Activated naive CD8-positive, alpha-beta T cell treated with anti-CD3 and anti-CD28 coated beads for 36 hours (primary cell): ENCODE results near the gene ABI3. TPM values are rescaled to one million over a fixed set of nuclear protein-coding genes. Genes with fewer than 3 reads are reported as not detected.
"Not testable (repeated sequence)": the region's sequence is repeated elsewhere in the genome, so short reads cannot be mapped to it uniquely, and the experiment has no call there.

Experiments used
- DNase-seq: peaks from one replicate; pipeline ENCODE4 v3.0.0; 2021
- H3K27ac Mint-ChIP-seq: one replicate; pipeline ENCODE4 v1.8.0; 2022; ENCODE audit warnings: mild to moderate bottlenecking, moderate library complexity, mixed read lengths
- H3K27me3 Mint-ChIP-seq: one replicate; pipeline ENCODE4 v1.8.0; 2022; ENCODE audit warnings: mild to moderate bottlenecking, mixed read lengths
- H3K36me3 Mint-ChIP-seq: one replicate; pipeline ENCODE4 v1.8.0; 2021; ENCODE audit warnings: mild to moderate bottlenecking, mixed read lengths
- H3K4me1 Mint-ChIP-seq: one replicate; pipeline ENCODE4 v1.8.0; 2021; ENCODE audit warnings: mixed read lengths
- H3K4me3 Mint-ChIP-seq: one replicate; pipeline ENCODE4 v1.8.0; 2022; ENCODE audit warnings: mild to moderate bottlenecking, moderate library complexity, mixed read lengths
- H3K9me3 Mint-ChIP-seq: one replicate; pipeline ENCODE4 v1.8.0; 2022; ENCODE audit warnings: mixed read lengths
- total RNA-seq, 2 experiments: library from RNA; stranded (reverse); gene quantifications; one replicate each; pipeline ENCODE4 v1.2.3, GENCODE V29; 2021

The ABI3 gene, protein sequence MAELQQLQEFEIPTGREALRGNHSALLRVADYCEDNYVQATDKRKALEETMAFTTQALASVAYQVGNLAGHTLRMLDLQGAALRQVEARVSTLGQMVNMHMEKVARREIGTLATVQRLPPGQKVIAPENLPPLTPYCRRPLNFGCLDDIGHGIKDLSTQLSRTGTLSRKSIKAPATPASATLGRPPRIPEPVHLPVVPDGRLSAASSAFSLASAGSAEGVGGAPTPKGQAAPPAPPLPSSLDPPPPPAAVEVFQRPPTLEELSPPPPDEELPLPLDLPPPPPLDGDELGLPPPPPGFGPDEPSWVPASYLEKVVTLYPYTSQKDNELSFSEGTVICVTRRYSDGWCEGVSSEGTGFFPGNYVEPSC
- total RNA-seq = 10 to 100 TPM; 54.9 to 55.5 TPM

DNA sequence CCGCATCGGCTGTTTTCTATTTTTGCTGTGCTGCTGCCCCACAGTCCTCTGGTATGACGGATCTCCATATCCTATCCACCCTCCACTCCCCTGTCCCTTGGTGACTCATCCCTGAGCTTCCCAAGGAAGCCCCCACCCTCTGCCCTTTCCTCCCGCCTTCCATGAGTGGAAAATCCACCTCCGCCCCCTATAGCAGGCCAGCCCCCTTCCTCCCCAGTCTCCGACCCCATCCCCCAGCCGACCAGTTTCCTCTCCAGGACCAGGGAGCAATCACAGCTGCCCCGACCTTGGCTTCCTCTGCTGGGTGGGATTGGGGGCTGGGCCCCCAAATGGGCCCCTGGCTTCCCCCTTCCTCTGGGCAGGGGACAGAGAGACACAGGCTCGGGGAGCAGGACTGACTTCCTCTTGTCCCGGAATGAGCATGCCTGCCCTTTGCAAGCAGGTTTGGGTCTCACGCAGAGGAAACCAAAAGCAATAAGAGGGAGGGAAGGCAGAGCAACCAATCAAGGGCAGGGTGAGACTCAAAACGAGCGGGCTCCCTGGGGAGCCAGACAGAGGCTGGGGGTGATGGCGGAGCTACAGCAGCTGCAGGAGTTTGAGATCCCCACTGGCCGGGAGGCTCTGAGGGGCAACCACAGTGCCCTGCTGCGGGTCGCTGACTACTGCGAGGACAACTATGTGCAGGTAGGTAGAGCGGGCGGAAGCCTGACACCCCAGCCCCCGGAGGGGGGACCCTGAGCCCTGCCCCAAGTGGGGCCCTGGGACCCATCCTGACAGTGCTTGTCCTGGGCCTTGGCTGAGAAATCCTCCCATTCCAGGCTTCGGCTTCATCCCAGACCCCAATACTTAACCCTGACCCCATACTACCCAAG, at the start of gene ABI3, which contains the start of gene GNGT2:
Gene ABI3 (plus strand): TSS at position 550 of the 872 bp plus-strand sequence. CDS start 18 bp downstream, at position 568.
Gene GNGT2 (minus strand): TSS at position 417 of the 872 bp plus-strand sequence. CDS start 3,152 bp downstream, outside the sequence.
- Mint-ChIP-seq H3K4me3 (peak within 1 kb of the TSS; percentile 94), H3K36me3 (peaks cover 37% of the 10 kb centered on the region), H3K27me3 (no peaks in the 10 kb centered on the region), H3K4me1 (peaks cover 53% of the 10 kb centered on the region), H3K27ac (peak within 1 kb of the TSS; percentile 95), H3K9me3 (peaks cover 1% of the 10 kb centered on the region)
- peak; percentile 81 for DNase-seq

DNA sequence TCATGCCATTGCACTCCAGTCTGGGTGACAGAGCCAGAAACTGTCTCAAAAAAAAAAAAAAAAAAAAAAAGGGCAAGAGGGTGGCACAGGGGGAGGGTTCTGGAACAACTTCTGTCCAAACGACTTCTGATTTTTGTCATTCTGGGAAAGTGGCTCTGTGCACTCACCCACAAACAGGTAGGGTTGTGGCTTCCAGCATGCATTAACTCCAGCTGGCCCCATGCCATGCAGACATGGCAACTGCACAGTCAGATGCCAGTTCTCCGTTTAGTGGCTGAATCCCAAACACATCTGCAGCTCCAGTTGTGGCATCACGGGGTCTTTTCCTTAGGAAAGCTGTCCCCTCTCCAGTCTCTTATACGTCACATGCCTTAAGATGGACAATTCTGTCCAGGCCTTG, 47.6 kb upstream of the ABI3 start:
- no peak for DNase-seq
- H3K4me3 Mint-ChIP-seq = no peak overlapping the region
- no peaks in the 10 kb centered on the region for H3K4me1 Mint-ChIP-seq
- peaks cover 24% of the 10 kb centered on the region for H3K27me3 Mint-ChIP-seq
- H3K9me3 Mint-ChIP-seq = no peaks in the 10 kb centered on the region
- no peaks in the 10 kb centered on the region for H3K36me3 Mint-ChIP-seq
- H3K27ac Mint-ChIP-seq = no peak overlapping the region

DNA sequence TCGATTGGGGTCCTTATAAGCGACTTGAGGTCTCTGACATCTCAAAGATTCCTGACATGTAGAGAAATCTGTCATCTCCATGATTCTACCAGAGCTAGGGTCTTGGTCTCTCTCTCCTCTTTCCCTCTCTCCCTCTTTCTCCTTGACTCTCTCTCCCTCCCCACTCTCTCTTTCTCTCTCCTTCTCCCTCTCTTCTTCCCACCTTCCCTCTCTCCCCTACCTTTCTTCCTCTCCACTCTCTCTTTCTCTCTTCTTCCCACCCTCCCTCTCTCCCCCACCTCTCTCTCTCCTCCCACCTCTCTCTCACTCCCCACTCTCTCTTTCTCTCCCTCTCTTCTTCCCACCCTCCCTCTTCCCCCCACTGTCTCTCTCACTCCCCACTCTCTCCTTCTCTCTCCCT, 45.4 kb upstream of the ABI3 start:
- Mint-ChIP-seq H3K27me3 (peaks cover 31% of the 10 kb centered on the region), H3K4me3 (no peak overlapping the region), H3K27ac (no peak overlapping the region), H3K36me3 (no peaks in the 10 kb centered on the region), H3K4me1 (no peaks in the 10 kb centered on the region), H3K9me3 (no peaks in the 10 kb centered on the region)
- DNase-seq = no peak

DNA sequence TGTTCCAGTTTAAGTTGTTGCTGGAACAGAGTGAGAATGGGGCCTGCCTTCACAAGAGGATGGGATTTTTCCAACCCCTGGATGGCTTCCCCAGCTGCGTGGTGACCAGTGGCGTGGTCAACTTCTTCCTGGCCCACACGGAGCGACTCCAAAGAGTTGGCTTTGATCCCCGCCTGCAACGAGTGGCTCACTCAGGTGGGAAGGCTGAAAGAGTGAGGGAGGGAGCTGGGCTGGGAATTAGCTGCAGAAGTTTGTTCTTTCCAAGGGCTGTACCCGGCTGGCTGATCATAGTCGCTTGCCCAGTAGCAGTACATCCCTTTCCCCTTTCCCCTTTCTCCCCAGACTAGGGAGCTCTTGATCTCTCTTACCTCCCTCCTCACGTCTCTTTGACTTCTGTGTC, 41.8 kb upstream of the ABI3 start:
- Mint-ChIP-seq H3K4me1 (no peaks in the 10 kb centered on the region), H3K27me3 (peaks cover 36% of the 10 kb centered on the region), H3K4me3 (no peak overlapping the region)

DNA sequence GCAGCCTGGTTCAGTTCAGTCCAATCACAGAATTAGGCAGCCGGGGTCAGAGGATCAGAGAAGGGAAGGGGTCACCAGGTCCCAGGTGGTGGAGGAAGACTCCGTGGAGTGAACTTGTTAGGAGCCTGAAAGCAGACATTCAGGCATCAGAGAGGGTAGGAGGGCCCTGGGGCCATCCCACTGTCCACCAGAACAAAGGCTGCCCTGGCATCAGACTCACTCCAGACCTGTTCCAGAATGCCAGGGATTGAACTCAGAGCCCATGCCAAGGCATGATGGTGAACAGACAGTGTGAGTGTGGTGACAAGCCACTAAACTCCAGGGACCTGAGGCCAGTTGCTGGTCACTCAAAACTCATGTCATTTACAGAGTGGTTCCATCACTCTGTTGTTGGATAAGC, 40.3 kb upstream of the ABI3 start:
- no peak overlapping the region for H3K27ac Mint-ChIP-seq
- no peaks in the 10 kb centered on the region for H3K4me1 Mint-ChIP-seq
- H3K36me3 Mint-ChIP-seq = no peaks in the 10 kb centered on the region
- DNase-seq = no peak
- H3K4me3 Mint-ChIP-seq = no peak overlapping the region
- peaks cover 36% of the 10 kb centered on the region for H3K27me3 Mint-ChIP-seq
- peaks cover 8% of the 10 kb centered on the region for H3K9me3 Mint-ChIP-seq

More for the DNA sequence above, 41.8 kb upstream of the ABI3 start:
- DNase-seq = no peak
- H3K27ac Mint-ChIP-seq = no peak overlapping the region
- H3K36me3 Mint-ChIP-seq = no peaks in the 10 kb centered on the region
- H3K9me3 Mint-ChIP-seq = peaks cover 2% of the 10 kb centered on the region

DNA sequence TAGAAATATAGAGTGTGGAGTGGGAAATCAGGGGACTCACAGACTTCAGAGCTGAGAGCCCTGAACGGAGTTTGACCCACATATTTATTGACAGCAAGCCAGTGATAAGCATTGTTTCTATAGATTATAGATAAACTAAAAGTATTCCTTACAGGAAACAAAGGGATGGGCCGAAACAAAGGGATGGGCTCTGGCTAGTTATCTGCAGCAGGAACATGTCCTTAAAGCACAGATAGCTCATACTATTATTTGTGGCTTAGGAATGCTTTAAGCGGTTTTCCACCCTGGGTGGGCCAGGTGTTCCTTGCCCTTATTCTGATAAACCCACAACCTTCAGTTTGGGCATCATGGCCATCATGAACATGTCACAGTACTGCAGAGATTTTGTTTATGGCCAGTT, 39.8 kb upstream of the ABI3 start:
- H3K27ac Mint-ChIP-seq, H3K4me3 Mint-ChIP-seq, DNase-seq, H3K4me1 Mint-ChIP-seq, H3K36me3 Mint-ChIP-seq: not testable (repeated sequence)
- Mint-ChIP-seq H3K27me3 (peaks cover 36% of the 10 kb centered on the region), H3K9me3 (peaks cover 11% of the 10 kb centered on the region)

DNA sequence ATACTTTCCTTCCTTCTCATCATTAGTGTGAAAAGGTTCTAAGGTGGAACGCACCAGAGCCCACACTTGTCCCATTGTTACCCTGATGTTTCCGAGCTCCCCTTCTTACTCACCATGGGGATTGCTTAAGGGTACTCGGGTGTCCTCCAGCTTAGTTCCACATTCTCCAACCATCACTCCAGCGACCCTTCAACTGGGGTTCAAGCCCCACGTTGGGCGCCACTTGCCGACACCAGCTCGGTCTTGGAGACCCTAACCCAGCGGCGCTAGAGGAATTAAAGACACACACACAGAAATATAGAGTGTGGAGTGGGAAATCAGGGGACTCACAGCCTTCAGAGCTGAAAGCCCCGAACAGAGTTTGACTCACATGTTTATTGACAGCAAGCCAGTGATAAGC, 34.5 kb upstream of the ABI3 start:
- not testable (repeated sequence) for H3K4me1 Mint-ChIP-seq, DNase-seq, H3K36me3 Mint-ChIP-seq, H3K4me3 Mint-ChIP-seq, H3K27me3 Mint-ChIP-seq, H3K27ac Mint-ChIP-seq
- H3K9me3 Mint-ChIP-seq = peaks cover 25% of the 10 kb centered on the region

DNA sequence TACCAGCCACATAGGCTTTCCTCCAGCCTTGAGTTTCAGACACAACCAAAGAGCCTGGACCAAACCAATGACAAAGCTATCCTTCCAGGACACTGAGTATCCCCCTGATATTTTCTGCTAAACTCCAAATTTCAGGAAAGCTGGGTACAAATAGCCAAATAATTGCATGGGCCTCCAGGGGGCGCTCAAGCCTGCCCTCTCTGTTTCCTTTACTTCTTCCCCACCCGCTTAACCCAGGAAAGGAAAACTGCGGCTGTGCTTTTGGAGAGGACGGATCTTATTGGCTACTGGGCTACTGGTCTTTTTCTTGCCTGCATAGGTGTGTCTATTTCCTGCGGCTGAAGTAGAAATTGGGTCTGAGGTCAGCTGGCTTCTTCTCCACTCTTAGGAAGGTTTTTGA, 30.2 kb upstream of the ABI3 start:
- Mint-ChIP-seq H3K27me3 (no peaks in the 10 kb centered on the region), H3K9me3 (peaks cover 21% of the 10 kb centered on the region), H3K36me3 (peaks cover 4% of the 10 kb centered on the region), H3K4me3 (no peak overlapping the region), H3K27ac (no peak overlapping the region), H3K4me1 (peaks cover 2% of the 10 kb centered on the region)
- DNase-seq = peak; percentile 51

DNA sequence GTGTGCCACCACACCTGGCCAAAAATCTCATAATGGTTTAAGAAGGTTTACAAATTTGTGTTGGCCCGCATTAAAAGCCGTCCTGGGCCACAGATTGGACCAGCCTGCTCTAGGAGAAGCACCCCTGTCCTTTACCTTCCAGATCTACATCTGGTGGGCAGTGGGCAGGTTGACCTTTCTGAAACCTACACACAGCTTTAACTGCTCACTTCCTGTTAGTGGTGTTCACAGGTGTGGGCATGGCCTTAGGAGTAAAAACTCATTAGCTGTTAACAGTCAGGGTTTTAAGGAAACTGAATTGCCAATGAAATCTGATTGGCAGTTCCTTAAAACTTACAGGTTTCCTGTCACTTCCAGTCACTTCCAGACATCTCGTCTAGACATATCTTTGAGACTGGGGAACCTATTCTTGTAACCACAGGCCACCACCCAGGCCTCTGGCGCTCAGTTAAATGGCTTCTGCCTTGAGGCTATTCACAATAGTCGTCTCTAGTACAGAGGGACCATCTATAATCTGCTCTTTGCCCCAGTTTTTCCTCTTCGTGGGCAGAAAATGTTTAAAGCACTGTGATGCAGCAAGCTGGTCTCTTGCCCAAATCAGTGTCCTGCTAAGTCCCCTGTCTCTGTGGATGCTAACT, 29.4 kb upstream of the ABI3 start:
- Mint-ChIP-seq H3K27me3 (no peaks in the 10 kb centered on the region), H3K27ac (no peak overlapping the region), H3K9me3 (peaks cover 21% of the 10 kb centered on the region), H3K36me3 (peaks cover 2% of the 10 kb centered on the region), H3K4me3 (no peak overlapping the region), H3K4me1 (peaks cover 2% of the 10 kb centered on the region)
- no peak for DNase-seq

DNA sequence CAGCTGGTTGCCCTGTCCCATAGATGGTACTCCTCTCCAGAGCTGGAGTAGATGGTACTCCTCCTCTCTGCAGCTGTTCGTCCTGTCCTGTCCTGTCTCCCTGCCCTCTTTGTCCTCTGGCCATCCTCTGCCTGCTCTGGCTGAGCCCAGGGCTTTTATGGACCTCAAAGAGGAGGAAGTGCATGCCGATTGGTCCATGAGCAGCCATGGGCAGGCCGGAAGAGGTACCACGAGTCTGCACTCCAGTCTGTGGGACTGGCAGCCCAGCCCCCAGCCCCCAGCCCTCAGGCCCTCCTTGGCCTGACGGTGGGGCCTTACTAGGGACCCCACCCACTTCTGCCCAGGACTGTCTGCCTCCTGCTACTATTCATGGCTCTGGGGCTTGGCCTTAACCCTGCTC, 27.2 kb upstream of the ABI3 start:
- H3K27me3 Mint-ChIP-seq = no peaks in the 10 kb centered on the region
- peaks cover 2% of the 10 kb centered on the region for H3K36me3 Mint-ChIP-seq
- no peak overlapping the region for H3K4me3 Mint-ChIP-seq
- H3K9me3 Mint-ChIP-seq = peaks cover 11% of the 10 kb centered on the region
- H3K4me1 Mint-ChIP-seq = peaks cover 2% of the 10 kb centered on the region
- H3K27ac Mint-ChIP-seq = no peak overlapping the region
- DNase-seq = no peak

DNA sequence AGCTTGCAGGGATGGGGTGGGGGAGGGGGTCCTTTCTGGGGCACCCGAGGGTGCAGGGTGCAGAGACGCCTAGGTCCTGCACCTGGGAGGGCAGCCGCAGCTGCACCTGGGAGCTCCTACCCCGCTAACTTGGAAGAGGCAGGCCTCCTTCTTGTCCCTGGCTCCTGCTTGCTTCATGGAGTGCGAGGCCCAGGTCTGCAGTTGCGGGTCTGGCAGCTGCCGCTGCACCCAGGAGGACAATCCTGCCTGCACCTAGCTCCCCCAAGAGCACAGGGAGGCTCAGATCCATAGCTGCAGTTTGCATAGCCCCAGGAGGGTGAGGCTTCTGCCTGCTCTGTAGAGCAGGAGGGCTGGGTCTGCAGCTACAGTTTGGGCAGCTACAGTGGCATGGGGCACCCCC, 26.7 kb upstream of the ABI3 start:
- Mint-ChIP-seq H3K4me3 (no peak overlapping the region), H3K4me1 (peaks cover 2% of the 10 kb centered on the region), H3K36me3 (peaks cover 2% of the 10 kb centered on the region), H3K27me3 (no peaks in the 10 kb centered on the region), H3K27ac (no peak overlapping the region), H3K9me3 (peaks cover 11% of the 10 kb centered on the region)
- no peak for DNase-seq

DNA sequence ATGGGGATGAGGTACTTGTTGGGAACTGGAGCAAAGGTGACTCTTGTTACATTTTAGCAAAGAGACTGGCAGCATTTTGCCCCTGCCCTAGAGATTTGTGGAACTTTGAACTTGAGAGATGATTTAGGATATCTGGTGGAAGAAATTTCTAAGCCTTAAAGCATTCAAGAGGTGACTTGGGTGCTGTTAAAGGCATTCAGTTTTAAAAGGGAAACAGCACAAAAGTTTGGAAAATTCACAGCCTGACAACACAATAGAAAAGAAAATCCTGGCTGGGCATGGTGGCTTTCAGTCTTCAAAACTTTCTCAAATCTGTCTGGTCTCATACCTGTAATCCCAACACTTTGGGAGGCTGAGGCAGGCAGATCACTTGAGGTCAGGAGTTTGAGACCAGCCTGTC, 26.0 kb upstream of the ABI3 start:
- not testable (repeated sequence) for H3K4me3 Mint-ChIP-seq, H3K4me1 Mint-ChIP-seq, H3K27ac Mint-ChIP-seq, DNase-seq, H3K27me3 Mint-ChIP-seq, H3K36me3 Mint-ChIP-seq
- peaks cover 11% of the 10 kb centered on the region for H3K9me3 Mint-ChIP-seq

DNA sequence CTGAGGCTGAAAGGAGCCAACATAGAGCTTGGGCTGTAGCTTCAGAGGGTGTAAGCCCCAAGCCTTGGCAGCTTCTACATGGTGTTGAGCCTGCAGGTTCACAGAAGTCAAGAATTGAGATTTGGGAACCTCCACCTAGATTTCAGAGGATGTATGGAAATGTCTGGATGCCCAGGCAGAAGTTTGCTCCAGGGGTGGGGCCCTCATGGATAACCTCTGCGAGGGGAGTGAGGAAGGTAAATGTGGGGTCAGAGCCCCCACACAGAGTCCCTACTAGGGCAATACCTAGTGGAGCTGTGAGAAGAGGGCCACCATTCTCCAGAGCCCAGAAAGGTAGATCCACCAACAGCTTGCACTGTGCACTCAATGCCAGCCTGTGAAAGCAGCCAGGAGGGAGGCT, 25.1 kb upstream of the ABI3 start:
- not testable (repeated sequence) for H3K36me3 Mint-ChIP-seq, H3K27ac Mint-ChIP-seq, H3K4me1 Mint-ChIP-seq, H3K4me3 Mint-ChIP-seq, DNase-seq, H3K27me3 Mint-ChIP-seq
- H3K9me3 Mint-ChIP-seq = peaks cover 11% of the 10 kb centered on the region

DNA sequence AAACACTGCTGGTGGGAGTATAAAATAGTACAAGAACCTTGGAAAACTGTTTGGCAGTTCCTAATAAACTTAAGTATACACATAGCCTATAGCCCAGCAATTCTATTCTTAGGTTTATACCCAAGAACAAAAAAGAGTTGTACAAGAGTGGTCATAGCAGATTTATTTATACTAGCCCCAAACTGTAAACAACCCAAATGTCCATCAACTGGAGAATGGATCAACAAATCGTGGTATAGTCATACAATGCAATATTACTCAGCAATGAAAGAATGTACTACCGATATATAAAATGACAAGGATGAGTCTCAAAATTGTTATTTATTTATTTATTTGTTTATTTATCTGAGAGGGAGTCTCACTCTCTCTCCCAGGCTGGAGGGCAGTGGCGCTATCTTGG, 23.2 kb upstream of the ABI3 start:
- no peak overlapping the region for H3K4me3 Mint-ChIP-seq
- H3K27me3 Mint-ChIP-seq = peaks cover 5% of the 10 kb centered on the region
- H3K9me3 Mint-ChIP-seq = peaks cover 11% of the 10 kb centered on the region
- H3K4me1 Mint-ChIP-seq = peaks cover 12% of the 10 kb centered on the region
- H3K27ac Mint-ChIP-seq = no peak overlapping the region
- no peak for DNase-seq
- peaks cover 2% of the 10 kb centered on the region for H3K36me3 Mint-ChIP-seq

DNA sequence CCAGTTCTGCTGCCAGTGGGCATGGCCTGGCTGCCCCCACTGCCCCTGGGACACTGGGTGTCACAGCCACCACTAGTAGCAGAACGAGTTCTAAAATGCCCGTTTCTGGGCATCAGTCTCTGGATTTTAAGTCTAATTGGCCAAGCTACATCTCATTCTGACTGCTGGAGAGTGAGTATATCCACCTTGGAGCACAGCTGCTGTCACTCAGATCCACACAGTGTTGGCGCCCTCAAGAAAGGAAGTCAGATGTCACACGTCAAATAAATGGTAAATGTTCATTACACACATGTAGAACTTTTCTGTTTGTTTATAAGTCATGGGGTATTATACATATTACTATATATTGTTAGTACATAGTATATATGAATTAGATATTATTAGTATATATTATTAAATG, 19.6 kb upstream of the ABI3 start:
- Mint-ChIP-seq H3K4me1 (peaks cover 39% of the 10 kb centered on the region), H3K36me3 (no peaks in the 10 kb centered on the region), H3K9me3 (peaks cover 2% of the 10 kb centered on the region), H3K4me3 (no peak overlapping the region), H3K27ac (peak overlapping the region; percentile 42), H3K27me3 (peaks cover 10% of the 10 kb centered on the region)
- DNase-seq = no peak
